Lower leg skin (tissue), 4 donors: Measurements from ENCODE around the gene SHISA7. TPM values are rescaled to one million over a fixed set of nuclear protein-coding genes. Genes with fewer than 3 reads are reported as not detected.
"Not testable (repeated sequence)": the region's sequence is repeated elsewhere in the genome, so short reads cannot be mapped to it uniquely, and the experiment has no call there.

Source experiments
- DNase-seq, 2 donors: peaks; one replicate each; pipeline ENCODE4 v3.0.0-alpha.2; 2019; ENCODE audit warnings: low spot score in 2 of 2
- H3K4me3 ChIP-seq: fragments of 200-600 bp; sonication (generic); 2 replicates; pipeline ENCODE4 v1.5.1; 2017; ENCODE audit warnings: mild to moderate bottlenecking, low read depth; ENCODE audit not compliant: poor library complexity, severe bottlenecking
- CTCF ChIP-seq, 3 donors: fragments of 450-650 bp; IDR thresholded peaks; one replicate each; pipeline ENCODE4 v1.5.1; 2016; ENCODE audit warnings: antibody characterized with exemption in 3 of 3, mild to moderate bottlenecking in 3 of 3, moderate library complexity in 2 of 3
- POLR2A ChIP-seq, 2 donors: fragments of 450-650 bp; IDR thresholded peaks; one replicate each; pipeline ENCODE4 v1.6.1; 2016 to 2017; ENCODE audit warnings: antibody characterized with exemption in 2 of 2, mild to moderate bottlenecking in 1 of 2, moderate library complexity in 1 of 2
- WGBS, 2 donors: methylation state at CpG; one replicate each; pipeline ENCODE4 v1.1.5; 2018; 5-methylcytosine and 5-hydroxymethylcytosine counted together
- intact Hi-C: fragments of 100-400 bp; cut with DNase I; formaldehyde crosslinking; loops from one replicate; pipeline ENCODE4 v1.15.0; 2023; ENCODE audit warnings: low total_unique reads
- total RNA-seq, 4 donors: library from RNA; depleted of rRNA; stranded (reverse); fragments of >200 nt; gene quantifications; one replicate each; pipeline ENCODE4 v1.1.0, GENCODE V29; 2016

SHISA7 gene
- total RNA-seq, 4 donors from 2014 or later = 0.10 TPM; not detected in 3

- DNase-seq = no peak
- WGBS, 2 donors = 90 to 92% methylated on average over 12 of the region's 12 CpGs
- TF ChIP-seq CTCF (IDR thresholded peaks at IDR 0.05) (no peak), POLR2A (IDR thresholded peaks at IDR 0.05) (no peak)
Observed at GRCh38 chr19:55453511-55454260, 10.6 kb upstream of the SHISA7 start.

GRCh38 chr19:55452749-55453346, 9.7 kb upstream of the SHISA7 start:
- intact Hi-C loops = no loop called here
- peak; percentile 78 to 95 for DNase-seq
- H3K4me3 ChIP-seq = no peak overlapping the region
- WGBS, 2 donors = 14 to 15% methylated on average over 30 to 34 of the region's 34 CpGs
- TF ChIP-seq CTCF (IDR thresholded peaks at IDR 0.05) (no peak), POLR2A (IDR thresholded peaks at IDR 0.05) (no peak)

More at GRCh38 chr19:55453511-55454260, 10.6 kb upstream of the SHISA7 start:
- intact Hi-C loops = no loop called here
- no peak overlapping the region for H3K4me3 ChIP-seq

- H3K4me3 ChIP-seq = no peak overlapping the region
- no peak for DNase-seq
- WGBS, 2 donors = 2% methylated on average over 42 to 51 of the region's 57 CpGs
- TF ChIP-seq POLR2A (IDR thresholded peaks at IDR 0.05) = no peak
- TF ChIP-seq CTCF (IDR thresholded peaks at IDR 0.05) = no peak
- intact Hi-C loops = no loop called here
Observed at GRCh38 chr19:55451965-55452748, 9.1 kb upstream of the SHISA7 start.

GRCh38 chr19:55451163-55451964, 8.3 kb upstream of the SHISA7 start:
- intact Hi-C loops = no loop called here
- 2 to 3% methylated on average over 50 to 56 of the region's 80 CpGs for WGBS, 2 donors
- no peak for TF ChIP-seq POLR2A (IDR thresholded peaks at IDR 0.05)
- TF ChIP-seq CTCF (IDR thresholded peaks at IDR 0.05) = no peak
- DNase-seq = no peak
- no peak overlapping the region for H3K4me3 ChIP-seq

- intact Hi-C loops = no loop called here
- WGBS, 2 donors = 49 to 50% methylated on average over 14 to 16 of the region's 16 CpGs
- no peak for DNase-seq
Observed at GRCh38 chr19:55449469-55449868, 6.4 kb upstream of the SHISA7 start.

GRCh38 chr19:55448175-55448490, 5.0 kb upstream of the SHISA7 start:
- DNase-seq, H3K4me3 ChIP-seq, intact Hi-C loops: not testable (repeated sequence)
- 65 to 73% methylated on average over 5 of the region's 5 CpGs for WGBS, 2 donors

More at GRCh38 chr19:55449469-55449868, 6.4 kb upstream of the SHISA7 start:
- TF ChIP-seq CTCF (IDR thresholded peaks at IDR 0.05) (no peak), POLR2A (IDR thresholded peaks at IDR 0.05) (no peak)
- H3K4me3 ChIP-seq = no peak overlapping the region
